Epithelial cell of proximal tubule (primary cell): Measurements from ENCODE around the gene SIRT5. TPM values are rescaled to one million over a fixed set of nuclear protein-coding genes. Genes with fewer than 3 reads are reported as not detected.

Experiments used
- DNase-seq: peaks from one replicate; pipeline ENCODE4 v3.0.0-alpha.2; 2011; ENCODE audit warnings: low read depth
- H3K4me3 ChIP-seq: 2 replicates; pipeline ENCODE4 v1.5.1; 2011; ENCODE audit warnings: low read depth, mild to moderate bottlenecking, low read length
- total RNA-seq: library from RNA; depleted of rRNA; stranded (reverse); fragments of >200 nt; gene quantifications from 2 replicates; pipeline ENCODE4 v1.2.3, GENCODE V29; 2015
- TF ChIP-seq, protein P1 (sequence below): conservative IDR thresholded peaks from 2 replicates; pipeline ENCODE4 v1.5.1; 2012; ENCODE audit warnings: low read depth, mild to moderate bottlenecking, low read length

The SIRT5 gene
- total RNA-seq, 1 donor from 2014 or later = 4.6 TPM

GRCh38 chr6:13660893-13661292 lies 86.5 kb downstream of the SIRT5 start:
- no peak for DNase-seq
- TF ChIP-seq, protein P1, sequence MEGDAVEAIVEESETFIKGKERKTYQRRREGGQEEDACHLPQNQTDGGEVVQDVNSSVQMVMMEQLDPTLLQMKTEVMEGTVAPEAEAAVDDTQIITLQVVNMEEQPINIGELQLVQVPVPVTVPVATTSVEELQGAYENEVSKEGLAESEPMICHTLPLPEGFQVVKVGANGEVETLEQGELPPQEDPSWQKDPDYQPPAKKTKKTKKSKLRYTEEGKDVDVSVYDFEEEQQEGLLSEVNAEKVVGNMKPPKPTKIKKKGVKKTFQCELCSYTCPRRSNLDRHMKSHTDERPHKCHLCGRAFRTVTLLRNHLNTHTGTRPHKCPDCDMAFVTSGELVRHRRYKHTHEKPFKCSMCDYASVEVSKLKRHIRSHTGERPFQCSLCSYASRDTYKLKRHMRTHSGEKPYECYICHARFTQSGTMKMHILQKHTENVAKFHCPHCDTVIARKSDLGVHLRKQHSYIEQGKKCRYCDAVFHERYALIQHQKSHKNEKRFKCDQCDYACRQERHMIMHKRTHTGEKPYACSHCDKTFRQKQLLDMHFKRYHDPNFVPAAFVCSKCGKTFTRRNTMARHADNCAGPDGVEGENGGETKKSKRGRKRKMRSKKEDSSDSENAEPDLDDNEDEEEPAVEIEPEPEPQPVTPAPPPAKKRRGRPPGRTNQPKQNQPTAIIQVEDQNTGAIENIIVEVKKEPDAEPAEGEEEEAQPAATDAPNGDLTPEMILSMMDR = no peak
- no peak overlapping the region for H3K4me3 ChIP-seq

GRCh38 chr6:13661647-13662046 lies 87.2 kb downstream of the SIRT5 start:
- DNase-seq = no peak
- no peak overlapping the region for H3K4me3 ChIP-seq
- TF ChIP-seq, protein P1 = no peak

DNA sequence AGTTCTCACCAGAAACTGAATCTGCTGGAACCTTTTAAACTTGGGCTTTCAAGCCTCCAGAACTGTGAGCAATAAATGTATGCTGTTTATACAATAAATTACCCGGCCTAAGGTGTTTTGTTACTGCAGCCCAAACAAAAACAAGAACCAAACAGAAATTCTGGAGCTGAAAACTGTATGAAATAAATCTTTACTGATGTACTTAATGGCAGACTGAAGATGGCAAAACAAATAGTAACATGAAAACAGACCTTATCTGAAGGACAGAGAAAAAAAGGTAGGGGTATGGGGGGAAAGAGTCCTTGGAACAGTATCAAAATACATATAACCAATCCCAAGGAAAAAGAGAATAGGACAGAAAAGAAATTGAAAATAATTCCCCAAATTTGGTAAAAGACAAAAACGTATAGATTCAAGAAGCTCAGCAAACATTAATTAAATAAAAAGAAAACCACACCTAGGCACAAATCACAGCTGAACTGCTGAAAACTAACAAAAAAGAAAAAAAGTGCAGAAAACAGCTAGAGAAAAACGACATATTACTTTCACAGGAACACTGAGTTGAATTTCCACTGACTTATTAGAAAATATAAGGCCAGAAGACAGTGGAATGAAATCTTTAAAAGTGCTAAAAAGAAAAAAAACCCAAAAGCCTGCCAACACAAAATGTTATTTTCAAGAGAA lies 88.4 kb downstream of the SIRT5 start:
- DNase-seq = no peak
- TF ChIP-seq, protein P1 = no peak
- H3K4me3 ChIP-seq = no peak overlapping the region

DNA sequence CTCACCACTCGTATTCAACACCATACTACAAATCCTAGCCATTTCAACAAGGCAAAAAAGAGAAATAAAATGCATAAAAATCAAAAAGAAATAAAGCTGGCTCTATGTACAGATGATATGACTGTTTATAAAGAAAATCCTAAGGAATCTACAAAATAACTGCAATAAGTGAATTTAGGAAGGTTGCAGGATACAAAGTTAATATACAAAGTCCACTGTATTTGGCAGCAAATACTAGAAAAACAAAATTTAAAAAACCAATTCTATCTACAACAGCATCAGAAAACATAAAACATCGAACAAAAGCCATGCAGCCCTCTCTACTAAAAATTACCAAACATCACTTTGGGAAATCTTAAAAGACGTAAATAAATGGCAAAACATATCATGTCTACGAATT lies 89.6 kb downstream of the SIRT5 start:
- TF ChIP-seq, protein P1 = no peak
- DNase-seq = no peak
- H3K4me3 ChIP-seq = no peak overlapping the region

Other genes starting within 250 kb of the SIRT5 start
- gene TBC1D7, start 246.1 kb upstream of the SIRT5 start, total RNA-seq = 17.1 and 20.3 TPM in 2 replicates
- gene GFOD1, start 87.0 kb upstream of the SIRT5 start, total RNA-seq = 2.2 and 2.5 TPM in 2 replicates
- 140 and 186 TPM in 2 replicates for gene NOL7, start 40.7 kb downstream of the SIRT5 start, total RNA-seq
- gene RANBP9, start 137.2 kb downstream of the SIRT5 start, total RNA-seq = 13.5 and 21.7 TPM in 2 replicates
- gene MCUR1, start 240.0 kb downstream of the SIRT5 start, total RNA-seq = 16.3 and 23.4 TPM in 2 replicates